ENCODE results near the gene MAPK1IP1L. TPM values are rescaled to one million over a fixed set of nuclear protein-coding genes. Genes with fewer than 3 reads are reported as not detected.

Gene MAPK1IP1L
- polyA plus RNA-seq, 1 of the 3 experiments (the other 2 are of a cell fraction), result 129 TPM

GRCh38 chr14:55103005-55103640 is 51.7 kb downstream of the MAPK1IP1L start (continued):
- TF ChIP-seq JUND (IDR thresholded peaks at IDR 0.05), result peak; percentile 65; the same call in 1 of the 2 replicates
- peak; percentile 82 for TF ChIP-seq TCF12 (IDR thresholded peaks at IDR 0.05)
- TF ChIP-seq EZH2phosphoT487 (IDR thresholded peaks at IDR 0.05; ENCODE audit: borderline replicate concordance, low read depth), result no peak
- TF ChIP-seq, protein P1, sequence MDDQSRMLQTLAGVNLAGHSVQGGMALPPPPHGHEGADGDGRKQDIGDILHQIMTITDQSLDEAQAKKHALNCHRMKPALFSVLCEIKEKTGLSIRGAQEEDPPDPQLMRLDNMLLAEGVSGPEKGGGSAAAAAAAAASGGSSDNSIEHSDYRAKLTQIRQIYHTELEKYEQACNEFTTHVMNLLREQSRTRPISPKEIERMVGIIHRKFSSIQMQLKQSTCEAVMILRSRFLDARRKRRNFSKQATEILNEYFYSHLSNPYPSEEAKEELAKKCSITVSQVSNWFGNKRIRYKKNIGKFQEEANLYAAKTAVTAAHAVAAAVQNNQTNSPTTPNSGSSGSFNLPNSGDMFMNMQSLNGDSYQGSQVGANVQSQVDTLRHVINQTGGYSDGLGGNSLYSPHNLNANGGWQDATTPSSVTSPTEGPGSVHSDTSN (IDR thresholded peaks at IDR 0.05), result peak; percentile 65
- peak; percentile 8; the same call in 1 of the 2 replicates for TF ChIP-seq TEAD4 (IDR thresholded peaks at IDR 0.05; ENCODE audit: borderline replicate concordance, insufficient read depth)

DNA sequence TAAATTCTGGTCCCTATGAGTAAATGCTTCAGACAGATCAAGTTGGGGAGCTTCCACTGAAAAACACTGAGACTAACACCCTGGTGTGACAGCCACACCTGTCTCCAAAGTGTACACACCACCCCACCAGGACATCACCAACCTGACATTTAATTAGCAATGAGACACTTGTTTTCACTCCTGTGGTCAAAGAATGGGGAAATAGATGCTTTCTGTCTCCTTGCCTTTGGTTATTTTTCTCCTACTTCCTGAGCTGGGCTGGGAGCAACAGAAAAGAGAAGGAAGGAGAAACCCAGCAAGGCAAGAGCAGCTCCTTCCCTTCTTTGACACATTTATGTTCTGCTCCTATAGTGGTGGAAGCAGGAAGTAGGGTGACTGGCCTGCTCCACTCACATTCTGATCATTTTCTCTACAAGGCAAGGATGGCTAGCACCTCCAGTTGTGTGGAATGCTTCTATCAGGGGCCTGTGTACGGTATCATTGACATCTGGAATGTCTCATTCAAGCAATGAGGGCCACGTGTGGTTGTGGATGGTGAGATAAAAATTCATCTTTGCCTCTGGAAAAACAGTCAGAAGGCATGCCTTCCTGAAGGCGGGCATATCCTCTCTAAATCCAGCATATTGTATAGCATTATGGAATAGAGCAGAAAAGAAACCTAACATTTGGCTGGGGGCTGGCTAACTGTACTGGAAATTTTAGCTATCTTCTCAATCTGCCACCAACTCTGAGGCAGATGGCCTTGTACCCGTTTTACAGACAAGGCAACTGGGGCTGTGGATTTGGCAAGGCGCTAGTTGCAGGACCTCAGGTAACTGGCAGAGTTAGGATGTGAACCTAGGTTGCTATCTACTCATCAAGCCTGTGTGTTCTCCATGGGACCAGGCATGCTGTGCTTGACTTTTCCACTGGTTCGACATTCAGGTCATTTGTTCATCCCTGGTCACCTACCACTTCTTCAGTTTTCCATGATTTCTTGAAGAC is 52.8 kb downstream of the MAPK1IP1L start:
- TF ChIP-seq MXI1 (IDR thresholded peaks at IDR 0.05; ENCODE audit: low read depth, low read length), result no peak
- Histone ChIP-seq H3K9ac (no peak overlapping the region; the same call in 1 of the 2 replicates), H4K20me1 (ENCODE audit: insufficient read depth) (no peaks in the 10 kb centered on the region), H3K36me3 (replicated peaks in 1 of 2; ENCODE audit: control insufficient read depth in 1 of 2, insufficient read depth in 2 of 2, low read length in 1 of 2) (no peaks in the 10 kb centered on the region), H3K79me2 (ENCODE audit: insufficient read depth) (no peaks in the 10 kb centered on the region), H3K9me2 (no peaks in the 10 kb centered on the region), H3K4me3 (ENCODE audit: low read depth in 2 of 2, low read length in 1 of 2) (no peak overlapping the region), H3K27ac (ENCODE audit: low read depth in 2 of 2, low read length in 1 of 2) (peak overlapping the region; percentile 87 to 89), H3K27me3 (ENCODE audit: insufficient read depth) (no peaks in the 10 kb centered on the region), H3K4me2 (no peak overlapping the region), H3K4me1 (ENCODE audit: control insufficient read depth in 1 of 2, insufficient read depth in 2 of 2, low read depth in 1 of 2, low read length in 1 of 2) (peaks cover 18 to 33% of the 10 kb centered on the region in 2 experiments), H2AFZ (ENCODE audit: low read depth) (no peak overlapping the region), H3F3A (replicated peaks; ENCODE audit: insufficient read depth) (peaks cover 29% of the 10 kb centered on the region), H3K9me3 (no peaks in the 10 kb centered on the region)
- CTCF ChIA-PET, result interaction anchor here (1.1 to 2.9 kb wide), 6 partner anchors 10 to 56 kb away, joined by 3 to 13 read pairs (median 4); partner anchors contain the start of gene MAPK1IP1L
- WGBS (ENCODE audit: low lambda C conversion rate), result 82% methylated on average over 5 of the region's 6 CpGs
- no peak for DNase-seq
- POLR2A ChIA-PET, result no interaction called here

- no peaks in the 10 kb centered on the region for H4K20me1 ChIP-seq (ENCODE audit: insufficient read depth)
- no peak overlapping the region for H3K27ac ChIP-seq (ENCODE audit: low read depth in 2 of 2, low read length in 1 of 2)
- POLR2A ChIA-PET, result no interaction called here
- no peak overlapping the region for H3K4me3 ChIP-seq (ENCODE audit: low read depth in 2 of 2, low read length in 1 of 2)
- CTCF ChIA-PET, result no interaction called here
- TF ChIP-seq RFX5 (IDR thresholded peaks at IDR 0.05; ENCODE audit: low read length), result no peak
- TF ChIP-seq CHD2 (IDR thresholded peaks at IDR 0.05; ENCODE audit: low read length, partially characterized antibody), result no peak
- TF ChIP-seq EZH2phosphoT487 (IDR thresholded peaks at IDR 0.05; ENCODE audit: borderline replicate concordance, low read depth), result no peak
- no peak for TF ChIP-seq ELF1 (IDR thresholded peaks at IDR 0.05)
- no peak for TF ChIP-seq MAX (IDR thresholded peaks at IDR 0.05; ENCODE audit: low read depth)
- peaks cover 18 to 33% of the 10 kb centered on the region in 2 experiments for H3K4me1 ChIP-seq (ENCODE audit: control insufficient read depth in 1 of 2, insufficient read depth in 2 of 2, low read depth in 1 of 2, low read length in 1 of 2)
- H3F3A ChIP-seq (replicated peaks; ENCODE audit: insufficient read depth), result peaks cover 29% of the 10 kb centered on the region
- H3K9ac ChIP-seq, result no peak overlapping the region
- no peak overlapping the region for H3K4me2 ChIP-seq
- H3K9me3 ChIP-seq, result no peaks in the 10 kb centered on the region
- no peak for DNase-seq
- no peaks in the 10 kb centered on the region for H3K79me2 ChIP-seq (ENCODE audit: insufficient read depth)
- H2AFZ ChIP-seq (ENCODE audit: low read depth), result no peak overlapping the region
- no peaks in the 10 kb centered on the region for H3K27me3 ChIP-seq (ENCODE audit: insufficient read depth)
- WGBS (ENCODE audit: low lambda C conversion rate), result 97% methylated on average over 7 of the region's 7 CpGs
- no peaks in the 10 kb centered on the region for H3K36me3 ChIP-seq (replicated peaks in 1 of 2; ENCODE audit: control insufficient read depth in 1 of 2, insufficient read depth in 2 of 2, low read length in 1 of 2)
- no peaks in the 10 kb centered on the region for H3K9me2 ChIP-seq
Measured at GRCh38 chr14:55105991-55106390, 54.5 kb downstream of the MAPK1IP1L start.
